GM10266 (cell line): ENCODE measurements around the gene LSM12.

Experiments
- DNase-seq: peaks from one replicate; pipeline ENCODE4 v3.0.0; 2012; ENCODE audit errors: extremely low spot score
- TF ChIP-seq, protein P1 (sequence below): IDR thresholded peaks from 2 replicates; pipeline ENCODE4 v1.5.1; 2012; ENCODE audit warnings: mild to moderate bottlenecking, low read depth; ENCODE audit not compliant: control insufficient read depth, insufficient read depth; ENCODE audit errors: missing control alignments

The LSM12 gene

DNA sequence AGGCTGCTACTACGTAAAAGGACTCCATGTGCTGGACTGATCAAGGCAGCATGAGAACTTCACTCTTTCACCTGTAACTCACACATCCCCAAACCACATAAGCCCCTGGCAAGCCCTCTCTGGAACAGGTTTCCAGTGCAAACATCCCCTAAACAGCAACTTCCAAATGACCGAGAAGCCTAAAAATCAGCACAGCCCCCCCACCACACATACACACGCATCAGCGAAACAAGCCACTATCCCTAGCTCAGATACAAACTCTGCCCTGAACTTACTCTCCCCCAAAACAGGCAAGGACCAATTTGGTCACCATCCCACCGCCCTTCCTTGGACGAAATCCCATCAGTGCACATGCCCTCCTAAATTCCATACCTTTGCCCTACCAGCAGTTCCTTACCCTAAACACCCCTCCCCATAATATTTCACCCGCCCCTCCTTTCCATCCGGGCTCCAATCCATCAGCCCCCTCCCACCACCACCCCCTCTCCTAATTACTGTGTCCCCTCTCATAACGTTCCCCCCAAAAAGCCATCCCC lies 735 bp downstream of the LSM12 start:
- TF ChIP-seq, protein P1, sequence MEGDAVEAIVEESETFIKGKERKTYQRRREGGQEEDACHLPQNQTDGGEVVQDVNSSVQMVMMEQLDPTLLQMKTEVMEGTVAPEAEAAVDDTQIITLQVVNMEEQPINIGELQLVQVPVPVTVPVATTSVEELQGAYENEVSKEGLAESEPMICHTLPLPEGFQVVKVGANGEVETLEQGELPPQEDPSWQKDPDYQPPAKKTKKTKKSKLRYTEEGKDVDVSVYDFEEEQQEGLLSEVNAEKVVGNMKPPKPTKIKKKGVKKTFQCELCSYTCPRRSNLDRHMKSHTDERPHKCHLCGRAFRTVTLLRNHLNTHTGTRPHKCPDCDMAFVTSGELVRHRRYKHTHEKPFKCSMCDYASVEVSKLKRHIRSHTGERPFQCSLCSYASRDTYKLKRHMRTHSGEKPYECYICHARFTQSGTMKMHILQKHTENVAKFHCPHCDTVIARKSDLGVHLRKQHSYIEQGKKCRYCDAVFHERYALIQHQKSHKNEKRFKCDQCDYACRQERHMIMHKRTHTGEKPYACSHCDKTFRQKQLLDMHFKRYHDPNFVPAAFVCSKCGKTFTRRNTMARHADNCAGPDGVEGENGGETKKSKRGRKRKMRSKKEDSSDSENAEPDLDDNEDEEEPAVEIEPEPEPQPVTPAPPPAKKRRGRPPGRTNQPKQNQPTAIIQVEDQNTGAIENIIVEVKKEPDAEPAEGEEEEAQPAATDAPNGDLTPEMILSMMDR = no peak
- no peak for DNase-seq

GRCh38 chr17:44063704-44064639 lies 2.5 kb downstream of the LSM12 start:
- TF ChIP-seq, protein P1 = no peak

GRCh38 chr17:44062871-44063270 lies 3.6 kb downstream of the LSM12 start:
- TF ChIP-seq, protein P1 = no peak
- no peak for DNase-seq

More at GRCh38 chr17:44063704-44064639, 2.5 kb downstream of the LSM12 start:
- DNase-seq = no peak

GRCh38 chr17:44061446-44061845 lies 5.0 kb downstream of the LSM12 start:
- no peak for DNase-seq
- TF ChIP-seq, protein P1 = no peak

- TF ChIP-seq, protein P1 = no peak
- DNase-seq = no peak
Observed at GRCh38 chr17:44059101-44059892, 7.2 kb downstream of the LSM12 start.

GRCh38 chr17:44053125-44053872 lies 13.2 kb downstream of the LSM12 start:
- TF ChIP-seq, protein P1 = no peak
- no peak for DNase-seq
